ENCODE measurements around the gene GRAMD4.

GRAMD4 gene

GRCh38 chr22:46619830-46620501 lies at the start of gene GRAMD4:
Gene GRAMD4 (plus strand): TSS chr22:46620386. CDS start chr22:46626800, 6,414 bp downstream.
- DNase-seq = peak; percentile 18

GRCh38 chr22:46571642-46572250 lies 48.4 kb upstream of the GRAMD4 start:
- no peak for DNase-seq

- no peak for DNase-seq
Observed at GRCh38 chr22:46572911-46573780, 47.0 kb upstream of the GRAMD4 start.

- DNase-seq = no peak
Observed at GRCh38 chr22:46573781-46574437, 46.3 kb upstream of the GRAMD4 start.

- no peak for DNase-seq
Observed at GRCh38 chr22:46574438-46574992, 45.7 kb upstream of the GRAMD4 start.

GRCh38 chr22:46574993-46575910 lies 44.9 kb upstream of the GRAMD4 start:
- DNase-seq = no peak

GRCh38 chr22:46575911-46576555 lies 44.2 kb upstream of the GRAMD4 start:
- no peak for DNase-seq

- DNase-seq = peak; percentile 14
Observed at GRCh38 chr22:46576556-46577367, 43.4 kb upstream of the GRAMD4 start.

- no peak for DNase-seq
Observed at GRCh38 chr22:46577368-46578249, 42.6 kb upstream of the GRAMD4 start.

GRCh38 chr22:46578251-46578823 lies 41.8 kb upstream of the GRAMD4 start:
- DNase-seq = no peak

GRCh38 chr22:46578824-46579561 lies 41.2 kb upstream of the GRAMD4 start:
- no peak for DNase-seq

GRCh38 chr22:46579751-46580449 lies 40.3 kb upstream of the GRAMD4 start:
- DNase-seq = no peak

- DNase-seq = no peak
Observed at GRCh38 chr22:46580940-46581537, 39.1 kb upstream of the GRAMD4 start.

GRCh38 chr22:46581538-46582244 lies 38.5 kb upstream of the GRAMD4 start:
- DNase-seq = no peak

- no peak for DNase-seq
Observed at GRCh38 chr22:46582281-46582933, 37.8 kb upstream of the GRAMD4 start.

GRCh38 chr22:46583571-46583970 lies 36.6 kb upstream of the GRAMD4 start:
- no peak for DNase-seq

Data from NCI-H1105 treated with DMSO at 0.1 percent for 48 hours (cell line).